HCT116 (cell line): ENCODE data around the gene NDUFB2. TPM values are rescaled to one million over a fixed set of nuclear protein-coding genes. Genes with fewer than 3 reads are reported as not detected.

Source experiments
- ATAC-seq: fragments of 200-7000 bp; cut with Tn5 transposase; 2 replicates; pipeline ENCODE4 v1.9.1; 2020; ENCODE audit warnings: mild to moderate bottlenecking, moderate library complexity
- BruUV-seq: library from RNA; stranded (reverse); fragments of 400-500 nt; replicated peaks from 2 replicates; lab custom pipeline; 2021; lab: Mats Ljungman, UMichigan
- CTCF ChIA-PET: fragments of 300-600 bp; sonication (Branson Sonifier 250); formaldehyde crosslinking; loops from one replicate; lab custom pipeline; 2021; ENCODE audit warnings: antibody characterized with exemption; lab: Charles Lee
- POLR2A ChIA-PET: fragments of 300-600, 350-600 bp; sonication (Branson Sonifier 250); formaldehyde crosslinking; loops from one replicate; lab custom pipeline; 2021; ENCODE audit warnings: antibody characterized with exemption; lab: Charles Lee
- RAD21 ChIA-PET, 2 experiments: fragments of 300-600 bp; sonication (Branson Sonifier 250); formaldehyde crosslinking; loops; one replicate each; lab custom pipeline; 2023; ENCODE audit warnings: low total read pairs in 2 of 2; ENCODE audit not compliant: uncharacterized antibody in 2 of 2, unreplicated experiment in 2 of 2, low non-redundant PET in 1 of 2; lab: Charles Lee
- DNase-seq: peaks from one replicate; pipeline ENCODE4 v3.0.0-alpha.2; 2010; ENCODE audit warnings: low read depth, low spot score
- H2AFZ ChIP-seq: fragments of 200-600 bp; shearing (Covaris generic), sonication (generic); 2 replicates; pipeline ENCODE4 v1.6.1; 2017; ENCODE audit warnings: low read depth, mixed run types, mixed read lengths, antibody characterized with exemption, low read length; ENCODE audit not compliant: poor library complexity, severe bottlenecking
- H3K27ac ChIP-seq: 2 replicates; pipeline ENCODE4 v1.5.1; 2012; ENCODE audit warnings: low read depth, low read length
- H3K27me3 ChIP-seq: fragments of 200-600 bp; sonication (generic); 2 replicates; pipeline ENCODE4 v1.6.1; 2016; ENCODE audit warnings: mixed run types, low read length, mixed read lengths; ENCODE audit not compliant: insufficient read depth
- H3K36me3 ChIP-seq, 2 experiments: fragments of 200-500 bp in 1 of 2; fragments of 200-600 bp in 1 of 2; sonication (Bioruptor generic) in 1 of 2; sonication (generic) in 1 of 2; 2 replicates each; pipeline versions ENCODE4 v1.5.1 to v1.6.1; 2014 to 2016; ENCODE audit warnings: low read length in 2 of 2, inconsistent platforms in 1 of 2, mixed read lengths in 1 of 2, mixed run types in 1 of 2; ENCODE audit not compliant: insufficient read depth in 2 of 2, control insufficient read depth in 1 of 2
- H3K4me1 ChIP-seq, 2 experiments: fragments of 200-600 bp in 1 of 2; sonication (generic) in 1 of 2; 2 replicates each; pipeline versions ENCODE4 v1.5.1 to v1.6.1; 2012 to 2017; ENCODE audit warnings: low read length in 2 of 2, inconsistent platforms in 1 of 2, mild to moderate bottlenecking in 1 of 2, mixed read lengths in 1 of 2, mixed run types in 1 of 2, moderate library complexity in 1 of 2; ENCODE audit not compliant: insufficient read depth in 2 of 2, control insufficient read depth in 1 of 2
- H3K4me2 ChIP-seq: fragments of 200-600 bp; sonication (generic); 2 replicates; pipeline ENCODE4 v1.6.1; 2017; ENCODE audit warnings: mixed run types, low read length, mixed read lengths
- H3K4me3 ChIP-seq, 2 experiments: fragments of 200-600 bp in 1 of 2; sonication (generic) in 1 of 2; replicated peaks in 1 of 2; 2 replicates each; pipeline ENCODE4 v1.5.1; 2011 to 2016; ENCODE audit warnings: low read length in 2 of 2, control low read depth in 1 of 2, low read depth in 1 of 2, mild to moderate bottlenecking in 1 of 2, mixed read lengths in 1 of 2, mixed run types in 1 of 2
- H3K79me2 ChIP-seq: fragments of 200-600 bp; sonication (generic); 2 replicates; pipeline ENCODE4 v1.6.1; 2017; ENCODE audit warnings: mild to moderate bottlenecking, mixed run types, low read length, moderate library complexity, mixed read lengths; ENCODE audit not compliant: insufficient read depth
- H3K9ac ChIP-seq: fragments of 200-600 bp; sonication (generic); 2 replicates; pipeline ENCODE4 v1.6.1; 2016; ENCODE audit warnings: low read length, mixed read lengths
- H3K9me2 ChIP-seq: fragments of 200-600 bp; sonication (generic), shearing (Covaris generic); 2 replicates; pipeline ENCODE4 v1.6.1; 2017; ENCODE audit warnings: mixed run types, mild to moderate bottlenecking, moderate library complexity; ENCODE audit not compliant: insufficient read depth
- H3K9me3 ChIP-seq, 2 experiments: fragments of 200-500 bp in 1 of 2; fragments of 200-600 bp in 1 of 2; sonication (Bioruptor generic) in 1 of 2; sonication (generic) in 1 of 2; 2 replicates each; pipeline ENCODE4 v1.6.1; 2014 to 2017; ENCODE audit warnings: low read length in 2 of 2, mixed read lengths in 2 of 2, inconsistent platforms in 1 of 2, low read depth in 1 of 2, mild to moderate bottlenecking in 1 of 2, mixed run types in 1 of 2, moderate library complexity in 1 of 2; ENCODE audit not compliant: control insufficient read depth in 1 of 2, insufficient read depth in 1 of 2
- H4K20me1 ChIP-seq: fragments of 200-600 bp; sonication (generic), shearing (Covaris generic); 2 replicates; pipeline ENCODE4 v1.6.1; 2017; ENCODE audit warnings: mixed run types, mild to moderate bottlenecking, moderate library complexity; ENCODE audit not compliant: insufficient read depth
- ATF3 ChIP-seq: IDR thresholded peaks from 2 replicates; pipeline ENCODE4 v1.6.1; 2012
- CBX3 ChIP-seq: IDR thresholded peaks from 2 replicates; pipeline ENCODE4 v1.6.1; 2012; ENCODE audit warnings: low read depth
- CEBPB ChIP-seq: IDR thresholded peaks from 2 replicates; pipeline ENCODE4 v1.6.1; 2012; ENCODE audit warnings: low read depth
- EGR1 ChIP-seq: IDR thresholded peaks from 2 replicates; pipeline ENCODE4 v1.6.1; 2012; ENCODE audit warnings: low read depth
- ELF1 ChIP-seq: IDR thresholded peaks from 2 replicates; pipeline ENCODE4 v1.6.1; 2012; ENCODE audit warnings: low read depth, borderline replicate concordance
- EZH2phosphoT487 ChIP-seq: fragments of 200-600 bp; IDR thresholded peaks from 2 replicates; pipeline ENCODE4 v1.6.1; 2018; ENCODE audit warnings: antibody characterized with exemption, borderline replicate concordance
- JUND ChIP-seq: IDR thresholded peaks from 2 replicates; pipeline ENCODE4 v1.6.1; 2012
- MAX ChIP-seq: IDR thresholded peaks from 2 replicates; pipeline ENCODE4 v1.6.1; 2012
- POLR2A ChIP-seq: IDR thresholded peaks from 2 replicates; pipeline ENCODE4 v1.7.0; 2011; ENCODE audit warnings: borderline replicate concordance; ENCODE audit not compliant: insufficient read depth, insufficient read length; ENCODE audit errors: extremely low read depth
- POLR2AphosphoS5 ChIP-seq: IDR thresholded peaks from 2 replicates; pipeline ENCODE4 v1.6.1; 2011; ENCODE audit warnings: mild to moderate bottlenecking, low read depth, low read length, moderate library complexity
- RAD21 ChIP-seq: IDR thresholded peaks from 2 replicates; pipeline ENCODE4 v1.6.1; 2012; ENCODE audit warnings: low read depth, mild to moderate bottlenecking
- REST ChIP-seq: IDR thresholded peaks from 2 replicates; pipeline ENCODE4 v1.6.1; 2012; ENCODE audit warnings: low read depth
- SIN3A ChIP-seq: IDR thresholded peaks from 2 replicates; pipeline ENCODE4 v1.6.1; 2012; ENCODE audit warnings: low read depth
- SP1 ChIP-seq: IDR thresholded peaks from 2 replicates; pipeline ENCODE4 v1.6.1; 2012; ENCODE audit warnings: low read depth
- SRF ChIP-seq: IDR thresholded peaks from 2 replicates; pipeline ENCODE4 v1.6.1; 2012; ENCODE audit warnings: low read depth
- TCF7L2 ChIP-seq: IDR thresholded peaks from 2 replicates; pipeline ENCODE4 v1.7.0; 2011; ENCODE audit warnings: borderline replicate concordance, inconsistent platforms; ENCODE audit not compliant: insufficient read depth, insufficient read length; ENCODE audit errors: extremely low read depth
- YY1 ChIP-seq: IDR thresholded peaks from 2 replicates; pipeline ENCODE4 v1.6.1; 2011; ENCODE audit warnings: low read length, low read depth, moderate library complexity, mild to moderate bottlenecking; ENCODE audit not compliant: insufficient replicate concordance; ENCODE audit errors: extremely low read depth
- ZBTB33 ChIP-seq: IDR thresholded peaks from 2 replicates; pipeline ENCODE4 v1.6.1; 2011; ENCODE audit warnings: mild to moderate bottlenecking, low read length, moderate library complexity; ENCODE audit not compliant: insufficient replicate concordance; ENCODE audit errors: extremely low read depth
- ZFX ChIP-seq: fragments of 450-650 bp; IDR thresholded peaks from 2 replicates; pipeline ENCODE4 v1.6.1; 2017
- ZNF274 ChIP-seq: fragments of 200-500 bp; sonication (Bioruptor generic); IDR thresholded peaks from 2 replicates; pipeline ENCODE4 v1.6.1; 2014; ENCODE audit warnings: mild to moderate bottlenecking, low read depth, low read length, inconsistent platforms
- intact Hi-C: fragments of 100-400 bp; cut with micrococcal nuclease; formaldehyde crosslinking; loops from 2 replicates; pipeline ENCODE4 v1.10.0; 2022
- total RNA-seq: library from RNA; stranded (reverse); gene quantifications from one replicate; pipeline ENCODE4 v1.2.1, GENCODE V29; 2021; ENCODE audit not compliant: unreplicated experiment

The NDUFB2 gene
- total RNA-seq, 1 experiment from 2014 or later = 143 TPM

- no peak for ATAC-seq
- POLR2A ChIA-PET = no interaction called here
- Histone ChIP-seq H3K4me3 (no peak overlapping the region), H3K9me3 (no peaks in the 10 kb centered on the region), H3K9me2 (no peaks in the 10 kb centered on the region), H2AFZ (no peak overlapping the region), H3K36me3 (no peaks in the 10 kb centered on the region), H3K79me2 (no peaks in the 10 kb centered on the region), H3K27ac (no peak overlapping the region), H3K9ac (no peak overlapping the region), H3K4me2 (no peak overlapping the region), H4K20me1 (no peaks in the 10 kb centered on the region), H3K27me3 (no peaks in the 10 kb centered on the region), H3K4me1 (peaks cover 2 to 19% of the 10 kb centered on the region in 2 experiments; a peak in 3 of 4 replicates)
- no peak for TF ChIP-seq ATF3
- no peak for TF ChIP-seq CEBPB
- no peak for TF ChIP-seq POLR2A
- TF ChIP-seq ZNF274 = no peak
- no peak for TF ChIP-seq POLR2AphosphoS5
- no peak for TF ChIP-seq SP1
- TF ChIP-seq REST = no peak
- TF ChIP-seq ZFX = no peak
- no peak for TF ChIP-seq EGR1
- no peak for TF ChIP-seq CBX3
- TF ChIP-seq SRF = no peak
- no peak for TF ChIP-seq ELF1
- TF ChIP-seq RAD21 = no peak
- no peak for TF ChIP-seq TCF7L2
- TF ChIP-seq YY1 = no peak
- no peak for TF ChIP-seq SIN3A
- TF ChIP-seq EZH2phosphoT487 = no peak
- TF ChIP-seq JUND = no peak
- TF ChIP-seq MAX = no peak
- no peak for TF ChIP-seq ZBTB33
- no peak for DNase-seq
- CTCF ChIA-PET = no interaction called here
- intact Hi-C loops = no loop called here
- RAD21 ChIA-PET = no interaction called here
- BruUV-seq = no TSS peak
These were observed 46.1 kb upstream of the NDUFB2 start for GRCh38 chr7:140650367-140650766.
